Measurements from ENCODE around the gene ATOH8. TPM values are rescaled to one million over a fixed set of nuclear protein-coding genes. Genes with fewer than 3 reads are reported as not detected.

ATOH8 gene
- total and polyA plus RNA-seq, 11 donors, result 11.8 to 103 (median 19.0) TPM

GRCh38 chr2:85792783-85793441 is 39.1 kb downstream of the ATOH8 start:
- no peaks in the 10 kb centered on the region for H3K27me3 ChIP-seq
- WGBS, 4 donors, result 71 to 88% (median 74%) methylated on average over 8 of the region's 8 CpGs
- intact Hi-C loops (cut with DNase I), result loop anchor here in 1 of 10 donors (2.0 kb wide), 1 partner anchor 20 kb away; no protein-coding TSS in a partner anchor

GRCh38 chr2:85793584-85793983 is 39.8 kb downstream of the ATOH8 start:
- intact Hi-C loops (cut with DNase I), result loop anchor here in 1 of 10 donors (2.0 kb wide), 1 partner anchor 21 kb away; no protein-coding TSS in a partner anchor
- 65 to 85% (median 80%) methylated on average over 4 of the region's 4 CpGs for WGBS, 4 donors
- TF ChIP-seq CTCF (IDR thresholded peaks at IDR 0.05) (no peak), POLR2A (IDR thresholded peaks at IDR 0.05) (no peak)
- H3K27me3 ChIP-seq, result no peaks in the 10 kb centered on the region
- peaks cover 0 to 10% (median 0%) of the 10 kb centered on the region in 9 donors for H3K36me3 ChIP-seq
- H3K9me3 ChIP-seq, result no peaks in the 10 kb centered on the region
- no peak overlapping the region for H3K4me3 ChIP-seq
- no peak for DNase-seq
- ATAC-seq, result no peak
- peak overlapping the region in 2 of 12 donors; percentile 15 to 28 for H3K27ac ChIP-seq
- peaks cover 17 to 80% (median 64%) of the 10 kb centered on the region in 12 donors for H3K4me1 ChIP-seq

More at GRCh38 chr2:85792783-85793441, 39.1 kb downstream of the ATOH8 start:
- Histone ChIP-seq H3K36me3 (peaks cover 0 to 17% (median 2%) of the 10 kb centered on the region in 9 donors), H3K9me3 (no peaks in the 10 kb centered on the region), H3K27ac (peak overlapping the region in 10 of 12 donors; percentile 21 to 80 (median 30)), H3K4me1 (peaks cover 17 to 76% (median 63%) of the 10 kb centered on the region in 12 donors), H3K4me3 (no peak overlapping the region)
- TF ChIP-seq POLR2A (IDR thresholded peaks at IDR 0.05), result no peak
- no peak for TF ChIP-seq CTCF (IDR thresholded peaks at IDR 0.05)
- DNase-seq (peak in 2 of 5 donors; percentile 36 to 57), ATAC-seq (peak in 1 of 4 donors; percentile 19)

GRCh38 chr2:85794038-85794441 is 40.2 kb downstream of the ATOH8 start:
- H3K27ac ChIP-seq, result peak overlapping the region in 5 of 12 donors; percentile 15 to 80 (median 65)
- no peaks in the 10 kb centered on the region for H3K9me3 ChIP-seq
- WGBS, 4 donors, result 89 to 92% (median 90%) methylated on average over 3 of the region's 3 CpGs
- no peaks in the 10 kb centered on the region for H3K27me3 ChIP-seq
- TF ChIP-seq CTCF (IDR thresholded peaks at IDR 0.05) (no peak), POLR2A (IDR thresholded peaks at IDR 0.05) (no peak)
- peaks cover 17 to 80% (median 66%) of the 10 kb centered on the region in 12 donors for H3K4me1 ChIP-seq
- intact Hi-C loops (cut with DNase I), result no loop called here
- no peak overlapping the region for H3K4me3 ChIP-seq
- ATAC-seq (no peak), DNase-seq (no peak)
- H3K36me3 ChIP-seq, result peaks cover 0 to 9% (median 0%) of the 10 kb centered on the region in 9 donors

- WGBS, 4 donors, result 65 to 75% (median 67%) methylated on average over 8 to 14 of the region's 14 CpGs
- Histone ChIP-seq H3K9me3 (no peaks in the 10 kb centered on the region), H3K27me3 (no peaks in the 10 kb centered on the region), H3K4me1 (peaks cover 17 to 81% (median 66%) of the 10 kb centered on the region in 12 donors), H3K36me3 (peaks cover 0 to 8% (median 0%) of the 10 kb centered on the region in 9 donors), H3K27ac (peak overlapping the region in 6 of 12 donors; percentile 32 to 80 (median 69)), H3K4me3 (no peak overlapping the region)
- peak in 4 of 5 donors; percentile 34 to 70 (median 52) for DNase-seq
- intact Hi-C loops (cut with DNase I), result loop anchor here in 6 of 10 donors (5.0 kb wide), 3 partner anchors 42 to 67 kb away; partner anchors contain the start of gene ATOH8 (in 4 of the 6)
- no peak for TF ChIP-seq POLR2A (IDR thresholded peaks at IDR 0.05)
- no peak for TF ChIP-seq CTCF (IDR thresholded peaks at IDR 0.05)
- peak in 2 of 4 donors; percentile 3 to 6 for ATAC-seq
These were observed 40.8 kb downstream of the ATOH8 start for GRCh38 chr2:85794491-85795121.

Data from heart left ventricle (tissue), 16 donors.